ENCODE measurements around the gene KRT71. TPM values are rescaled to one million over a fixed set of nuclear protein-coding genes. Genes with fewer than 3 reads are reported as not detected.

Gene KRT71
- total RNA-seq, 1 donor from 2014 or later = not detected

DNA sequence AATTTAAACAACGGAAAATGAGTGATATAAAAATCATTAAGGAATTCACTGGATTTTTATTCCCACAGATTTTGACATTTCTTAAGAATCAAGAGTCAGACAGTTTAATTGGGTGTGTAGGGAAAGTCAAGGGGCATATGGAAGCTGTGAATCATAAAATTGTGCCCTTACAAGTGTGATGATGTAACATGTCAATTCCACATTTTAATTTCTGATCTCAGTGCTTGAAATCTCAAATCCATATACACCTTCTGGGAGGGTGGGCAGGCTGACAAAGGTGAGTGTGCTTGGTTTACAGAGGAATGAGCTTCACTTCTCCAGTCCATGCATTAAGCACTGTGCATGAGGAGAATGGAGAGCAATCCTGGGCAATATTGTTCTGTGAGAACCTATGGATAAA lies 58.8 kb downstream of the KRT71 start:
- no peak for DNase-seq (ENCODE audit: low read depth)
- TF ChIP-seq, protein P1, sequence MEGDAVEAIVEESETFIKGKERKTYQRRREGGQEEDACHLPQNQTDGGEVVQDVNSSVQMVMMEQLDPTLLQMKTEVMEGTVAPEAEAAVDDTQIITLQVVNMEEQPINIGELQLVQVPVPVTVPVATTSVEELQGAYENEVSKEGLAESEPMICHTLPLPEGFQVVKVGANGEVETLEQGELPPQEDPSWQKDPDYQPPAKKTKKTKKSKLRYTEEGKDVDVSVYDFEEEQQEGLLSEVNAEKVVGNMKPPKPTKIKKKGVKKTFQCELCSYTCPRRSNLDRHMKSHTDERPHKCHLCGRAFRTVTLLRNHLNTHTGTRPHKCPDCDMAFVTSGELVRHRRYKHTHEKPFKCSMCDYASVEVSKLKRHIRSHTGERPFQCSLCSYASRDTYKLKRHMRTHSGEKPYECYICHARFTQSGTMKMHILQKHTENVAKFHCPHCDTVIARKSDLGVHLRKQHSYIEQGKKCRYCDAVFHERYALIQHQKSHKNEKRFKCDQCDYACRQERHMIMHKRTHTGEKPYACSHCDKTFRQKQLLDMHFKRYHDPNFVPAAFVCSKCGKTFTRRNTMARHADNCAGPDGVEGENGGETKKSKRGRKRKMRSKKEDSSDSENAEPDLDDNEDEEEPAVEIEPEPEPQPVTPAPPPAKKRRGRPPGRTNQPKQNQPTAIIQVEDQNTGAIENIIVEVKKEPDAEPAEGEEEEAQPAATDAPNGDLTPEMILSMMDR (conservative IDR thresholded peaks at IDR 0.05; ENCODE audit: low read depth, low read length) = no peak
- no peak overlapping the region for H3K4me3 ChIP-seq (ENCODE audit: low read depth, low read length)

Other genes starting within 250 kb of the KRT71 start
- gene KRT83, start 231.7 kb downstream of the KRT71 start, total RNA-seq = not detected in 2 replicates
- not detected in 2 replicates for gene KRT85, start 185.7 kb downstream of the KRT71 start, total RNA-seq
- not detected in 2 replicates for gene KRT84, start 167.5 kb downstream of the KRT71 start, total RNA-seq
- not detected in 2 replicates for gene KRT82, start 146.8 kb downstream of the KRT71 start, total RNA-seq
- not detected in 2 replicates for gene KRT75, start 118.8 kb downstream of the KRT71 start, total RNA-seq
- not detected in 2 replicates for gene KRT6B, start 101.0 kb downstream of the KRT71 start, total RNA-seq
- gene KRT6C, start 79.3 kb downstream of the KRT71 start, total RNA-seq = not detected in 2 replicates
- 0.29 TPM in 1 of 2 replicates, not detected in the other for gene KRT6A, start 59.9 kb downstream of the KRT71 start, total RNA-seq
- gene KRT5, start 32.8 kb downstream of the KRT71 start, total RNA-seq = not detected in 2 replicates
- not detected in 2 replicates for gene KRT74, start 20.7 kb upstream of the KRT71 start, total RNA-seq
- not detected in 2 replicates for gene KRT72, start 48.3 kb upstream of the KRT71 start, total RNA-seq
- not detected in 2 replicates for gene KRT73, start 65.4 kb upstream of the KRT71 start, total RNA-seq
- not detected in 2 replicates for gene KRT2, start 99.1 kb upstream of the KRT71 start, total RNA-seq
- not detected in 2 replicates for gene KRT1, start 127.3 kb upstream of the KRT71 start, total RNA-seq
- not detected in 2 replicates for gene KRT77, start 150.4 kb upstream of the KRT71 start, total RNA-seq
- not detected in 2 replicates for gene KRT76, start 224.2 kb upstream of the KRT71 start, total RNA-seq
- 0.06 TPM in 1 of 2 replicates, not detected in the other for gene KRT3, start 243.0 kb upstream of the KRT71 start, total RNA-seq